ENCODE measurements around the gene CD58. TPM values are rescaled to one million over a fixed set of nuclear protein-coding genes. Genes with fewer than 3 reads are reported as not detected.
A peak's percentile ranks its signal among the peaks of the same experiment; 100 is the strongest.

The CD58 gene
- total and polyA plus RNA-seq, 9 of the 15 experiments (the other 6 are each of a cell fraction or from before 2014, with no cell fraction given) = 18.1 to 113 (median 37.4) TPM

DNA sequence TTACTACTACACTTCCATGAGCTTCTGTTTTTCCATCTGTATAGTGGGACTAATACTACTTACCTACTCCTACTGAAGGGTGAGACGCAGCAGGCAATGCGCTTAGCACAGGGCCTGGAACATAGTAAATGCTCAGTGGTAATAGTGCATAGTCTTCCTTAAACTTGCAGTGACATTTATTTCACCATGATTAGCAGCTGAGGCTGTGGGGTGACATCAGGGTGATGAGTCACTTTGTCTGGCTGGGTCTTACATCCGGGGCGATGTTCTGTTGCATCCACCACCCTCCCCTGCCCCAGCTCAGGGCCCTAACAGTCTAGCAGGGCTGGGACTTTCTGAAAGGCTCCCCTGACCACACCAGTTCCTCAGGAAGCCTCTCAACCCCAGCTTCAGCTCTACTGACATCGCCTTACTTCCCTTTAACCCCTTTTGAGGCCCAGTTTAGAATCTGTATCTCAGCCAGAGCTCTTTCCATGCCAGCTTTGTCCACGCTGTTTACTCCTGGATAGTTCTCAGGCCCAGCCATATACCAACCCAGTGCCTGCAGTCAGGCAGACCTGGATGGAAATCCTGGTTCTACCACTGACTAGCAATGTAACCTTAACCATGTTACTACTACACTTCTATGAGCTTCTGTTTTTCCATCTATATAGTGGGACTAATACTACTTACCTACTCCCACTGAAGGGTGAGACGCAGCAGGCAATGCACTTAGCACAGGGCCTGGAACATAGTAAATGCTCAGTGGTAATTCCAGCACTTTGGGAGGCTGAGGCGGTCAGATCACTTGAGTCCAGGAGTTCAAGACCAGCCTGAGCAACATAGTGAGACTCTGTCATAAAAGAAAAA is 66.3 kb downstream of the CD58 start (continued):
- TF ChIP-seq, protein P1, sequence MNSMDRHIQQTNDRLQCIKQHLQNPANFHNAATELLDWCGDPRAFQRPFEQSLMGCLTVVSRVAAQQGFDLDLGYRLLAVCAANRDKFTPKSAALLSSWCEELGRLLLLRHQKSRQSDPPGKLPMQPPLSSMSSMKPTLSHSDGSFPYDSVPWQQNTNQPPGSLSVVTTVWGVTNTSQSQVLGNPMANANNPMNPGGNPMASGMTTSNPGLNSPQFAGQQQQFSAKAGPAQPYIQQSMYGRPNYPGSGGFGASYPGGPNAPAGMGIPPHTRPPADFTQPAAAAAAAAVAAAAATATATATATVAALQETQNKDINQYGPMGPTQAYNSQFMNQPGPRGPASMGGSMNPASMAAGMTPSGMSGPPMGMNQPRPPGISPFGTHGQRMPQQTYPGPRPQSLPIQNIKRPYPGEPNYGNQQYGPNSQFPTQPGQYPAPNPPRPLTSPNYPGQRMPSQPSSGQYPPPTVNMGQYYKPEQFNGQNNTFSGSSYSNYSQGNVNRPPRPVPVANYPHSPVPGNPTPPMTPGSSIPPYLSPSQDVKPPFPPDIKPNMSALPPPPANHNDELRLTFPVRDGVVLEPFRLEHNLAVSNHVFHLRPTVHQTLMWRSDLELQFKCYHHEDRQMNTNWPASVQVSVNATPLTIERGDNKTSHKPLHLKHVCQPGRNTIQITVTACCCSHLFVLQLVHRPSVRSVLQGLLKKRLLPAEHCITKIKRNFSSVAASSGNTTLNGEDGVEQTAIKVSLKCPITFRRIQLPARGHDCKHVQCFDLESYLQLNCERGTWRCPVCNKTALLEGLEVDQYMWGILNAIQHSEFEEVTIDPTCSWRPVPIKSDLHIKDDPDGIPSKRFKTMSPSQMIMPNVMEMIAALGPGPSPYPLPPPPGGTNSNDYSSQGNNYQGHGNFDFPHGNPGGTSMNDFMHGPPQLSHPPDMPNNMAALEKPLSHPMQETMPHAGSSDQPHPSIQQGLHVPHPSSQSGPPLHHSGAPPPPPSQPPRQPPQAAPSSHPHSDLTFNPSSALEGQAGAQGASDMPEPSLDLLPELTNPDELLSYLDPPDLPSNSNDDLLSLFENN (IDR thresholded peaks at IDR 0.05; ENCODE audit: low read depth in 2 of 2, low read length in 2 of 2) = no peak
- TF ChIP-seq CC2D1A (IDR thresholded peaks at IDR 0.05) (no peak), HDAC1 (IDR thresholded peaks at IDR 0.05) (peak in 1 of 2 experiments; percentile 62; a peak in 2 of 4 replicates), HNRNPH1 (optimal IDR thresholded peaks at IDR 0.05; ENCODE audit: low read depth, low read length) (no peak), MTA1 (IDR thresholded peaks at IDR 0.05; ENCODE audit: borderline replicate concordance) (peak; percentile 64; the same call in 1 of the 2 replicates), CREBBP (IDR thresholded peaks at IDR 0.05; ENCODE audit: low read depth, low read length) (no peak), SIN3A (IDR thresholded peaks at IDR 0.05; ENCODE audit: borderline replicate concordance in 2 of 2, control insufficient read depth in 1 of 2, low read depth in 2 of 2, low read length in 2 of 2) (peak in 1 of 2 experiments; percentile 62; a peak in 2 of 4 replicates), ZNF76 (CRISPR knock-in tag; IDR thresholded peaks at IDR 0.05; ENCODE audit: borderline replicate concordance) (peak; percentile 63; the same call in 1 of the 2 replicates), NCOA1 (IDR thresholded peaks at IDR 0.05; ENCODE audit: low read depth) (peak; percentile 70)
- TF ChIP-seq, protein P2, sequence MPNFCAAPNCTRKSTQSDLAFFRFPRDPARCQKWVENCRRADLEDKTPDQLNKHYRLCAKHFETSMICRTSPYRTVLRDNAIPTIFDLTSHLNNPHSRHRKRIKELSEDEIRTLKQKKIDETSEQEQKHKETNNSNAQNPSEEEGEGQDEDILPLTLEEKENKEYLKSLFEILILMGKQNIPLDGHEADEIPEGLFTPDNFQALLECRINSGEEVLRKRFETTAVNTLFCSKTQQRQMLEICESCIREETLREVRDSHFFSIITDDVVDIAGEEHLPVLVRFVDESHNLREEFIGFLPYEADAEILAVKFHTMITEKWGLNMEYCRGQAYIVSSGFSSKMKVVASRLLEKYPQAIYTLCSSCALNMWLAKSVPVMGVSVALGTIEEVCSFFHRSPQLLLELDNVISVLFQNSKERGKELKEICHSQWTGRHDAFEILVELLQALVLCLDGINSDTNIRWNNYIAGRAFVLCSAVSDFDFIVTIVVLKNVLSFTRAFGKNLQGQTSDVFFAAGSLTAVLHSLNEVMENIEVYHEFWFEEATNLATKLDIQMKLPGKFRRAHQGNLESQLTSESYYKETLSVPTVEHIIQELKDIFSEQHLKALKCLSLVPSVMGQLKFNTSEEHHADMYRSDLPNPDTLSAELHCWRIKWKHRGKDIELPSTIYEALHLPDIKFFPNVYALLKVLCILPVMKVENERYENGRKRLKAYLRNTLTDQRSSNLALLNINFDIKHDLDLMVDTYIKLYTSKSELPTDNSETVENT (CRISPR knock-in tag; IDR thresholded peaks at IDR 0.05) = no peak; the same call in 1 of the 2 replicates
- TF ChIP-seq, protein P3, sequence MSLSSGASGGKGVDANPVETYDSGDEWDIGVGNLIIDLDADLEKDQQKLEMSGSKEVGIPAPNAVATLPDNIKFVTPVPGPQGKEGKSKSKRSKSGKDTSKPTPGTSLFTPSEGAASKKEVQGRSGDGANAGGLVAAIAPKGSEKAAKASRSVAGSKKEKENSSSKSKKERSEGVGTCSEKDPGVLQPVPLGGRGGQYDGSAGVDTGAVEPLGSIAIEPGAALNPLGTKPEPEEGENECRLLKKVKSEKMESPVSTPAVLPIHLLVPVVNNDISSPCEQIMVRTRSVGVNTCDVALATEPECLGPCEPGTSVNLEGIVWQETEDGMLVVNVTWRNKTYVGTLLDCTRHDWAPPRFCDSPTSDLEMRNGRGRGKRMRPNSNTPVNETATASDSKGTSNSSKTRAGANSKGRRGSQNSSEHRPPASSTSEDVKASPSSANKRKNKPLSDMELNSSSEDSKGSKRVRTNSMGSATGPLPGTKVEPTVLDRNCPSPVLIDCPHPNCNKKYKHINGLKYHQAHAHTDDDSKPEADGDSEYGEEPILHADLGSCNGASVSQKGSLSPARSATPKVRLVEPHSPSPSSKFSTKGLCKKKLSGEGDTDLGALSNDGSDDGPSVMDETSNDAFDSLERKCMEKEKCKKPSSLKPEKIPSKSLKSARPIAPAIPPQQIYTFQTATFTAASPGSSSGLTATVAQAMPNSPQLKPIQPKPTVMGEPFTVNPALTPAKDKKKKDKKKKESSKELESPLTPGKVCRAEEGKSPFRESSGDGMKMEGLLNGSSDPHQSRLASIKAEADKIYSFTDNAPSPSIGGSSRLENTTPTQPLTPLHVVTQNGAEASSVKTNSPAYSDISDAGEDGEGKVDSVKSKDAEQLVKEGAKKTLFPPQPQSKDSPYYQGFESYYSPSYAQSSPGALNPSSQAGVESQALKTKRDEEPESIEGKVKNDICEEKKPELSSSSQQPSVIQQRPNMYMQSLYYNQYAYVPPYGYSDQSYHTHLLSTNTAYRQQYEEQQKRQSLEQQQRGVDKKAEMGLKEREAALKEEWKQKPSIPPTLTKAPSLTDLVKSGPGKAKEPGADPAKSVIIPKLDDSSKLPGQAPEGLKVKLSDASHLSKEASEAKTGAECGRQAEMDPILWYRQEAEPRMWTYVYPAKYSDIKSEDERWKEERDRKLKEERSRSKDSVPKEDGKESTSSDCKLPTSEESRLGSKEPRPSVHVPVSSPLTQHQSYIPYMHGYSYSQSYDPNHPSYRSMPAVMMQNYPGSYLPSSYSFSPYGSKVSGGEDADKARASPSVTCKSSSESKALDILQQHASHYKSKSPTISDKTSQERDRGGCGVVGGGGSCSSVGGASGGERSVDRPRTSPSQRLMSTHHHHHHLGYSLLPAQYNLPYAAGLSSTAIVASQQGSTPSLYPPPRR (CRISPR knock-in tag; IDR thresholded peaks at IDR 0.05; ENCODE audit: borderline replicate concordance) = 0 out of 2 replicates have a peak, but pooled peaks have one; percentile 47
- TF ChIP-seq, protein P4, sequence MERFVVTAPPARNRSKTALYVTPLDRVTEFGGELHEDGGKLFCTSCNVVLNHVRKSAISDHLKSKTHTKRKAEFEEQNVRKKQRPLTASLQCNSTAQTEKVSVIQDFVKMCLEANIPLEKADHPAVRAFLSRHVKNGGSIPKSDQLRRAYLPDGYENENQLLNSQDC (CRISPR knock-in tag; IDR thresholded peaks at IDR 0.05) = no peak
- TF ChIP-seq, protein P5, sequence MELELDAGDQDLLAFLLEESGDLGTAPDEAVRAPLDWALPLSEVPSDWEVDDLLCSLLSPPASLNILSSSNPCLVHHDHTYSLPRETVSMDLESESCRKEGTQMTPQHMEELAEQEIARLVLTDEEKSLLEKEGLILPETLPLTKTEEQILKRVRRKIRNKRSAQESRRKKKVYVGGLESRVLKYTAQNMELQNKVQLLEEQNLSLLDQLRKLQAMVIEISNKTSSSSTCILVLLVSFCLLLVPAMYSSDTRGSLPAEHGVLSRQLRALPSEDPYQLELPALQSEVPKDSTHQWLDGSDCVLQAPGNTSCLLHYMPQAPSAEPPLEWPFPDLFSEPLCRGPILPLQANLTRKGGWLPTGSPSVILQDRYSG (tag; conservative IDR thresholded peaks at IDR 0.05; ENCODE audit: low read depth) = peak; percentile 88
